PC-9 (cell line): ENCODE measurements around the gene KIF14. TPM values are rescaled to one million over a fixed set of nuclear protein-coding genes. Genes with fewer than 3 reads are reported as not detected.

ENCODE experiments used
- BruUV-seq: library from RNA; stranded (reverse); fragments of 400-500 nt; replicated peaks from 2 replicates; lab custom pipeline; 2021; lab: Mats Ljungman, UMichigan
- CTCF ChIA-PET: fragments of 300-600 bp; sonication (Branson Sonifier 250); formaldehyde crosslinking; loops from one replicate; lab custom pipeline; 2022; ENCODE audit warnings: antibody characterized with exemption; lab: Charles Lee
- POLR2A ChIA-PET: fragments of 300-600 bp; sonication (Branson Sonifier 250); formaldehyde crosslinking; loops from one replicate; lab custom pipeline; 2022; ENCODE audit warnings: antibody characterized with exemption; ENCODE audit not compliant: unreplicated experiment; lab: Charles Lee
- DNase-seq, 2 experiments: peaks; one replicate each; pipeline versions ENCODE4 v3.0.0 to v3.0.0-alpha.2; 2015 to 2022; ENCODE audit warnings: mixed read lengths in 1 of 2
- H2AFZ ChIP-seq: fragments of 200-600 bp; sonication (generic); 2 replicates; pipeline ENCODE4 v1.8.1; 2017; ENCODE audit warnings: antibody characterized with exemption
- H3F3A ChIP-seq: fragments of 200-600 bp; sonication (generic); 2 replicates; pipeline ENCODE4 v1.8.1; 2017; ENCODE audit warnings: antibody characterized with exemption, mild to moderate bottlenecking, low read depth; ENCODE audit not compliant: insufficient read depth
- H3K27ac ChIP-seq: fragments of 200-600 bp; sonication (generic); 2 replicates; pipeline ENCODE4 v1.6.1; 2016; ENCODE audit warnings: mixed run types
- H3K27me3 ChIP-seq: fragments of 200-600 bp; sonication (generic); 2 replicates; pipeline ENCODE4 v1.6.1; 2016; ENCODE audit warnings: low read depth, mixed run types; ENCODE audit not compliant: insufficient read depth
- H3K36me3 ChIP-seq: fragments of 200-600 bp; sonication (generic); 2 replicates; pipeline ENCODE4 v1.6.1; 2016; ENCODE audit warnings: low read depth, mixed run types
- H3K4me1 ChIP-seq: fragments of 200-600 bp; sonication (generic); replicated peaks from 2 replicates; pipeline ENCODE4 v1.6.1; 2016; ENCODE audit warnings: mixed run types; ENCODE audit not compliant: insufficient read depth
- H3K4me2 ChIP-seq: fragments of 200-600 bp; sonication (generic); 2 replicates; pipeline ENCODE4 v1.6.1; 2017; ENCODE audit warnings: mixed run types
- H3K4me3 ChIP-seq: fragments of 200-600 bp; sonication (generic); 2 replicates; pipeline ENCODE4 v1.6.1; 2016; ENCODE audit warnings: mixed run types
- H3K79me2 ChIP-seq: fragments of 200-600 bp; sonication (generic); 2 replicates; pipeline ENCODE4 v1.6.1; 2017; ENCODE audit warnings: low read depth, mixed run types
- H3K9me2 ChIP-seq: fragments of 200-600 bp; sonication (generic); 2 replicates; pipeline ENCODE4 v1.8.1; 2017; ENCODE audit warnings: mild to moderate bottlenecking; ENCODE audit not compliant: insufficient read depth
- H3K9me3 ChIP-seq: fragments of 200-600 bp; sonication (generic); 2 replicates; pipeline ENCODE4 v1.8.1; 2016; ENCODE audit warnings: low read depth; ENCODE audit not compliant: insufficient read depth
- H4K20me1 ChIP-seq: fragments of 200-600 bp; sonication (generic); 2 replicates; pipeline ENCODE4 v1.8.1; 2017; ENCODE audit not compliant: insufficient read depth
- EZH2 ChIP-seq: fragments of 200-600 bp; sonication (generic); IDR thresholded peaks from 2 replicates; pipeline ENCODE4 v1.8.0; 2017; ENCODE audit warnings: antibody characterized with exemption, low read depth
- intact Hi-C: fragments of 100-400 bp; cut with micrococcal nuclease; formaldehyde crosslinking; loops from one replicate; pipeline ENCODE4 v1.10.0; 2022; ENCODE audit not compliant: unreplicated experiment
- total RNA-seq: library from RNA; stranded (reverse); gene quantifications from 2 replicates; pipeline ENCODE4 v1.2.3, GENCODE V29; 2021
- TF ChIP-seq, protein P1 (sequence below): fragments of 200-600 bp; sonication (generic); conservative IDR thresholded peaks from 2 replicates; pipeline ENCODE4 v1.6.1; 2017; ENCODE audit warnings: mixed run types, antibody characterized with exemption, mild to moderate bottlenecking, moderate library complexity

Gene KIF14
- total RNA-seq, 1 experiment from 2014 or later = 30.0 TPM

DNA sequence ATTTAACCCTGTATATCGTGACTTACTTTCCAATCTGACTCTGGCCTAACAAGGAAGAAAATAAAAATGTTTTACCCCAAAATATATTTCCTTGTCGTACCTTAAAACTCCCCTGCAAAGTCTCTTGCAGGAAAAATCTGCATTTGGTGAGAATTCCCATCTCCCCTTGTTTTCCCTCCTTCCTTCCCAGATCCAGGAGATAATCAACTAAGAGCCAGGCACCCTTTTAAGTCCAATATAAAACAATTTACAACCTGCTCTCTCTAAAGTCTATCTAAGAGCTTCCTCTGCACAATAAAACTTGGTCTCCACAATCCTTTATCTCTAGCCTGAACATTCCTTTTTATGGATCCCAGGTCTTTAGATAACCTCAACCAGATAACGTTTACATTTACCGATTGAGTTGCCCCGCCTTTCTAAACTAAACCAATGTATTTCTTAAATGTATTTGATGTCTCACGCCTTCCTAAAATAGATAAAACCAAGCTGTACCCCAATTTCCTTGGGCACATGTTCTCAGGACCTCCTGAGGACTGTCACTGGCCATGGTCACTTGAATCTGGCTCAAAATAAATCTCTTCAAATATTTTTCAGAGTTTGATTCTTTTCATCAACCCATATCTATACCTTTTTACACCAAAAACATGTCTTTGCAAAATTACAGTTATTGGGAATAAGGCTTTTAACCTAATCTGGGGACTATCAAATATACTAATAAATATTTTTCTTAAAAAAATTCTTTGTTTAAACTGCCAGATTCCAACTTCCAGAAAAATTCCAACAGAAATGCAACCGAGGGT, 48.2 kb upstream of the KIF14 start:
- Histone ChIP-seq H3K4me2 (peak overlapping the region; percentile 98), H3K79me2 (peaks cover 52% of the 10 kb centered on the region), H4K20me1 (no peaks in the 10 kb centered on the region), H3K27ac (peak overlapping the region; percentile 96), H3K4me1 (peaks cover 23% of the 10 kb centered on the region), H2AFZ (peak overlapping the region; percentile 92), H3K9me3 (no peaks in the 10 kb centered on the region), H3F3A (peaks cover 16% of the 10 kb centered on the region), H3K4me3 (peak overlapping the region; percentile 75), H3K9me2 (no peaks in the 10 kb centered on the region), H3K36me3 (peaks cover 17% of the 10 kb centered on the region), H3K27me3 (no peaks in the 10 kb centered on the region)
- POLR2A ChIA-PET = interaction anchor here (0.6 to 2.0 kb wide), 3 partner anchors 9 to 15 kb away, joined by 3 to 20 read pairs (median 10); no protein-coding TSS in a partner anchor
- intact Hi-C loops = loop anchor here (1.0 kb wide), 3 partner anchors 27 to 135 kb away; partner anchors contain the start of gene KIF14
- DNase-seq = no peak
- no peak for TF ChIP-seq EZH2
- TF ChIP-seq, protein P1, sequence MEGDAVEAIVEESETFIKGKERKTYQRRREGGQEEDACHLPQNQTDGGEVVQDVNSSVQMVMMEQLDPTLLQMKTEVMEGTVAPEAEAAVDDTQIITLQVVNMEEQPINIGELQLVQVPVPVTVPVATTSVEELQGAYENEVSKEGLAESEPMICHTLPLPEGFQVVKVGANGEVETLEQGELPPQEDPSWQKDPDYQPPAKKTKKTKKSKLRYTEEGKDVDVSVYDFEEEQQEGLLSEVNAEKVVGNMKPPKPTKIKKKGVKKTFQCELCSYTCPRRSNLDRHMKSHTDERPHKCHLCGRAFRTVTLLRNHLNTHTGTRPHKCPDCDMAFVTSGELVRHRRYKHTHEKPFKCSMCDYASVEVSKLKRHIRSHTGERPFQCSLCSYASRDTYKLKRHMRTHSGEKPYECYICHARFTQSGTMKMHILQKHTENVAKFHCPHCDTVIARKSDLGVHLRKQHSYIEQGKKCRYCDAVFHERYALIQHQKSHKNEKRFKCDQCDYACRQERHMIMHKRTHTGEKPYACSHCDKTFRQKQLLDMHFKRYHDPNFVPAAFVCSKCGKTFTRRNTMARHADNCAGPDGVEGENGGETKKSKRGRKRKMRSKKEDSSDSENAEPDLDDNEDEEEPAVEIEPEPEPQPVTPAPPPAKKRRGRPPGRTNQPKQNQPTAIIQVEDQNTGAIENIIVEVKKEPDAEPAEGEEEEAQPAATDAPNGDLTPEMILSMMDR = no peak
- CTCF ChIA-PET = interaction anchor here (1.5 kb wide), 1 partner anchor 46 kb away, joined by 6 read pairs; no protein-coding TSS in a partner anchor
- BruUV-seq = TSS peak; percentile 73

DNA sequence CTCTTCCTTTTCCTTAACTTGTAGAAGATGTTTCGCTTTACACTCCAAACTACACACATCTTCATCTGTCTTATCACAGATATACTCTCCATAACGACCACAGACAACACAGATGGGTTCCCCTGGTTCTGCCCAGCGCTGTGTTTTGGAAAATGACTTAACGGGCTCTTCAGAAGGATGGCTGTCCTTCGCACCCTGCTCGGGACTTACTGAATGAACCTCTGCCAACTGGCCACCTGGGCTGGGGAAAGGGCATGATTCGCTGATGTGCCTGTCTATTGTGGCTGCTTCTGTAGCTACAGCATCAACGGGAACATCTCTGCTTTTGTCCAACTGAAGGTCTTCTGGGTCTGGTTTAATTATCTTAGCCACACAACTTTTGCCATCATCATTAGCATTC, 45.8 kb upstream of the KIF14 start:
- Histone ChIP-seq H3K79me2 (peaks cover 51% of the 10 kb centered on the region), H3K9me3 (no peaks in the 10 kb centered on the region), H4K20me1 (no peaks in the 10 kb centered on the region), H3K4me3 (no peak overlapping the region), H3K36me3 (peaks cover 37% of the 10 kb centered on the region), H3K27me3 (no peaks in the 10 kb centered on the region), H3K4me1 (peaks cover 21% of the 10 kb centered on the region), H3K27ac (no peak overlapping the region), H2AFZ (no peak overlapping the region), H3K9me2 (no peaks in the 10 kb centered on the region), H3F3A (peaks cover 16% of the 10 kb centered on the region), H3K4me2 (no peak overlapping the region)
- ChIA-PET CTCF (interaction anchor here (0.6 kb wide), 1 partner anchor 448 kb away, joined by 11 read pairs; no protein-coding TSS in a partner anchor), POLR2A (no interaction called here)
- no peak for TF ChIP-seq EZH2
- TF ChIP-seq, protein P1 = no peak
- no TSS peak for BruUV-seq
- DNase-seq = no peak
- intact Hi-C loops = no loop called here

DNA sequence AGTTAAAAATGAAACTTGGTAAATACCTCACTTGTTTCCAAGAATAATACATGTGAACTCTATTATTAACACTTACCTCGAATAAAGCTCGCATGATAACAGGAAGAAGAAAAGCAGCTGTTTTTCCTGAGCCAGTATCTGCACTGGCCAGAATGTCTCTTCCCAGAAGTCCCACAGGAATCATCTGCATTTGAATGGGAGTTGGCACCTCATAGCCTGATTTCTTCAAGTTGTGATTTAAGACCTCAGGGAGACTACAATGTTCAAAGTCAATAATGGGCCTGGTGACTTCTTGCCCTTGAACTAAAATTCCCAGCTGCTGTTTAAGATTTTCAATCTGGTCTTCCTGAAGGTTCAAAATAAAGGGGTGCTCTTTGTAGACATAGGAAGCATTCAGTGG, 45.3 kb upstream of the KIF14 start:
- intact Hi-C loops = no loop called here
- Histone ChIP-seq H3K27me3 (no peaks in the 10 kb centered on the region), H2AFZ (no peak overlapping the region), H3K79me2 (peaks cover 47% of the 10 kb centered on the region), H3K27ac (no peak overlapping the region), H4K20me1 (no peaks in the 10 kb centered on the region), H3K4me2 (no peak overlapping the region), H3K4me1 (peaks cover 17% of the 10 kb centered on the region), H3F3A (peaks cover 16% of the 10 kb centered on the region), H3K9me3 (no peaks in the 10 kb centered on the region), H3K4me3 (no peak overlapping the region), H3K36me3 (peaks cover 39% of the 10 kb centered on the region), H3K9me2 (no peaks in the 10 kb centered on the region)
- BruUV-seq = no TSS peak
- CTCF ChIA-PET = interaction anchor here (0.7 kb wide), 1 partner anchor 449 kb away, joined by 5 read pairs; no protein-coding TSS in a partner anchor
- POLR2A ChIA-PET = no interaction called here
- TF ChIP-seq, protein P1 = no peak
- TF ChIP-seq EZH2 = no peak
- no peak for DNase-seq
